Stimulated activated CD4-positive, alpha-beta T cell treated with anti-CD3 and anti-CD28 coated beads, Interleukin-12 subunit alpha, Interleukin-12 subunit beta, amount 100 ng/mL, for 24 hours (primary cell): ENCODE data around the gene CALML6.
A peak's percentile ranks its signal among the peaks of the same experiment; 100 is the strongest.

Experiments used
- DNase-seq, 2 experiments: peaks; one replicate each; pipeline ENCODE4 v3.0.0-alpha.2; 2020; ENCODE audit warnings: low read depth in 2 of 2

CALML6 gene

GRCh38 chr1:1911350-1912041 lies 3.6 kb upstream of the CALML6 start:
- no peak for DNase-seq

GRCh38 chr1:1914101-1914970 lies 724 bp upstream of the CALML6 start:
- no peak for DNase-seq

GRCh38 chr1:1915911-1916840 lies 1.1 kb downstream of the CALML6 start:
- no peak for DNase-seq

- DNase-seq, result no peak
Measured at GRCh38 chr1:1916851-1917251, 1.8 kb downstream of the CALML6 start.

- no peak for DNase-seq
Measured at GRCh38 chr1:1917304-1917976, 2.4 kb downstream of the CALML6 start.

- DNase-seq, result no peak
Measured at GRCh38 chr1:1917995-1918900, 3.2 kb downstream of the CALML6 start.

GRCh38 chr1:1918901-1919303 lies 3.8 kb downstream of the CALML6 start, which contains the start of gene TMEM52:
Gene TMEM52, minus strand, starts transcription at chr1:1919279. Its CDS starts 14 bp downstream, at chr1:1919265.
- no peak for DNase-seq

GRCh38 chr1:1919304-1920056 lies 4.4 kb downstream of the CALML6 start:
- DNase-seq, result peak; percentile 93 to 97

- DNase-seq, result no peak
Measured at GRCh38 chr1:1920057-1920607, 5.1 kb downstream of the CALML6 start.

GRCh38 chr1:1920608-1921458 lies 5.8 kb downstream of the CALML6 start:
- DNase-seq, result no peak

- DNase-seq, result no peak
Measured at GRCh38 chr1:1921459-1921862, 6.4 kb downstream of the CALML6 start.

- DNase-seq, result no peak
Measured at GRCh38 chr1:1921901-1922701, 7.0 kb downstream of the CALML6 start.

GRCh38 chr1:1922702-1922955 lies 7.6 kb downstream of the CALML6 start:
- DNase-seq, result no peak

GRCh38 chr1:1922956-1923833 lies 8.1 kb downstream of the CALML6 start:
- no peak for DNase-seq

- no peak for DNase-seq
Measured at GRCh38 chr1:1924386-1924785, 9.3 kb downstream of the CALML6 start.

- DNase-seq, result no peak
Measured at GRCh38 chr1:1924849-1925248, 9.8 kb downstream of the CALML6 start.
